Fibroblast of the aortic adventitia (primary cell): ENCODE measurements around the gene MYL11. TPM values are rescaled to one million over a fixed set of nuclear protein-coding genes. Genes with fewer than 3 reads are reported as not detected.

Source experiments
- DNase-seq: peaks from one replicate; pipeline ENCODE4 v3.0.0-alpha.2; 2010; ENCODE audit warnings: low read depth
- H3K4me3 ChIP-seq: 2 replicates; pipeline ENCODE4 v1.5.1; 2011; ENCODE audit warnings: low read depth, mild to moderate bottlenecking, control low read depth, low read length, moderate library complexity
- total RNA-seq: library from RNA; depleted of rRNA; stranded (reverse); fragments of >200 nt; gene quantifications from 2 replicates; pipeline ENCODE4 v1.2.3, GENCODE V29; 2012; ENCODE audit warnings: low replicate concordance
- TF ChIP-seq, protein P1 (sequence below): IDR thresholded peaks from 2 replicates; pipeline ENCODE4 v1.5.1; 2011; ENCODE audit warnings: mild to moderate bottlenecking, low read length, control low read depth, inconsistent platforms; ENCODE audit not compliant: insufficient read depth

The MYL11 gene
- total RNA-seq, 1 donor: not detected

DNA sequence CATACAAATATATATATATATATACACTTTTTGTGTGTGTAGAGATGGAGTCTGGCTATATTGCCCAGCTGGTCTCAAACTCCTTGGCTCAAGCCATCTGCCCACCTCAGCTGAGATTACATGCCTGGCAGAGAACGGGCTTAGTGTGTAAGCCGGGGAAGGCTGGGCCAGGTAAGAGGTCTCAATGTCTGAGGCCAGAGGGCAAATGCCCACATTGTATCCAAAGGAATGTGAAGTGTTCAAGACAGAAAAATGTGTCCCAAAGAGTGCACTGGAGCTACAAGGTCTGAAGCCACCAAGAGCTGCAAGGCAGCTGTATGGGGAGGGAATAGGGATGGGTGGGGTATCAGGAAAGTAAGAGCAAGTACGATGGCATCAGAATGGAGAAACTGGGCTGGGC lies 28.3 kb upstream of the MYL11 start:
- no peak overlapping the region for H3K4me3 ChIP-seq
- no peak for DNase-seq
- TF ChIP-seq, protein P1, sequence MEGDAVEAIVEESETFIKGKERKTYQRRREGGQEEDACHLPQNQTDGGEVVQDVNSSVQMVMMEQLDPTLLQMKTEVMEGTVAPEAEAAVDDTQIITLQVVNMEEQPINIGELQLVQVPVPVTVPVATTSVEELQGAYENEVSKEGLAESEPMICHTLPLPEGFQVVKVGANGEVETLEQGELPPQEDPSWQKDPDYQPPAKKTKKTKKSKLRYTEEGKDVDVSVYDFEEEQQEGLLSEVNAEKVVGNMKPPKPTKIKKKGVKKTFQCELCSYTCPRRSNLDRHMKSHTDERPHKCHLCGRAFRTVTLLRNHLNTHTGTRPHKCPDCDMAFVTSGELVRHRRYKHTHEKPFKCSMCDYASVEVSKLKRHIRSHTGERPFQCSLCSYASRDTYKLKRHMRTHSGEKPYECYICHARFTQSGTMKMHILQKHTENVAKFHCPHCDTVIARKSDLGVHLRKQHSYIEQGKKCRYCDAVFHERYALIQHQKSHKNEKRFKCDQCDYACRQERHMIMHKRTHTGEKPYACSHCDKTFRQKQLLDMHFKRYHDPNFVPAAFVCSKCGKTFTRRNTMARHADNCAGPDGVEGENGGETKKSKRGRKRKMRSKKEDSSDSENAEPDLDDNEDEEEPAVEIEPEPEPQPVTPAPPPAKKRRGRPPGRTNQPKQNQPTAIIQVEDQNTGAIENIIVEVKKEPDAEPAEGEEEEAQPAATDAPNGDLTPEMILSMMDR: no peak

DNA sequence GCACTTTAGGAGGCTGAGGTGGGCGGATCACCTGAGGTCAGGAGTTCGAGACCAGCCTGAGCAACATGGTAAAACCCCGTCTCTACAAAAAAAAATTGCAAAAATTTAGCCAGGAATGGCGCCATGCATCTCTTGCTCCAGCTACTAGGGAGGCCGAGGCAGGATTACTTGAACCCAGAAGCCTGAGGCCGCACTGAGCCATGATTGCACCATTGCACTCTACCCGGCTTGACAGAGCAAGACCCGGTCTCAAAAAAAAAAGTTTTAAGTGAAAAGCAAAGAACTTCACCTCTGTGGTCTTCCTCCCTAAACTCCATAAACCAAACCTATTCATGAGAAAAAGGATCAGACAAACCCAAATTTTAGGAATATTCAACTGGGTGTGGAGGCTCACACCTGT lies 26.5 kb upstream of the MYL11 start:
- TF ChIP-seq, protein P1: no peak
- no peak for DNase-seq

DNA sequence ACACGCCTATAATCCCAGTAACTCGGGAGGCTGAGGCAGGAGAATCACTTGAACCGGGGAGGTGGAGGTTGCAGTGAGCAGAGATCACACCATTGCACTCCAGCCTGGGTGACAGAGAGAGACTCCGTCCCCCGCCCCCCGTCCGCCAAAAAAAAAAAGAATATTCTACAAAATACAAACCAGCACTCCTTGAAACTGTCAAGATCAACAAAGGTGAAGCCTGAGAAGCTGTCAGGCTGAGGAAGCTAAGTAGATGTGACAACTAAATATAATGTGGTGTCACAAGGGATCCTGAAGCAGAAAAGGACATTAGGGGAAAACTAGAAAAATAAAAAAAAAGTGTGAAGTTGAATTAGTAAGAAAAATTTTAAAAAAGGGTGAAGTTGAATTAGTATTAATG lies 25.7 kb upstream of the MYL11 start:
- TF ChIP-seq, protein P1: no peak
- H3K4me3 ChIP-seq: no peak overlapping the region
- no peak for DNase-seq

More for the DNA sequence above, 26.5 kb upstream of the MYL11 start:
- no peak overlapping the region for H3K4me3 ChIP-seq

DNA sequence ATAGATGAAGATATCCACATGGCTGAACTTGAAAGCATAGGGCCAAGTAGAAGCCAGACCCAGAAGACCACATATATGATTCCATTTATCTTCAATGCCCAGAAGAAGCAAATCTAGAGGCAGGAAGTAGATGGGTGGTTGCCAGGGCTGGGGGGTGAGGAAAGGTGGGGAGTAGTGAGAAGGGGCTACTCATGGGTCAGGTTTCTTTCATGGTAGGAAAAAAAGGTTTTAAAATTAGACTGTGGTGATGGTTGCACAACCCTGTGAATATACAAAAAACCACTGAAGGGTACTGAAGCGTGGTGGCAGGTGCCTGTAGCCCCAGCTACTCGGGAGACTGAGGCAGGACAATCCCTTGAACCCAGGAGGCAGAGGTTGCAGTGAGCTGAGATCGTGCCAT lies 24.9 kb upstream of the MYL11 start:
- no peak overlapping the region for H3K4me3 ChIP-seq
- TF ChIP-seq, protein P1: no peak
- no peak for DNase-seq

DNA sequence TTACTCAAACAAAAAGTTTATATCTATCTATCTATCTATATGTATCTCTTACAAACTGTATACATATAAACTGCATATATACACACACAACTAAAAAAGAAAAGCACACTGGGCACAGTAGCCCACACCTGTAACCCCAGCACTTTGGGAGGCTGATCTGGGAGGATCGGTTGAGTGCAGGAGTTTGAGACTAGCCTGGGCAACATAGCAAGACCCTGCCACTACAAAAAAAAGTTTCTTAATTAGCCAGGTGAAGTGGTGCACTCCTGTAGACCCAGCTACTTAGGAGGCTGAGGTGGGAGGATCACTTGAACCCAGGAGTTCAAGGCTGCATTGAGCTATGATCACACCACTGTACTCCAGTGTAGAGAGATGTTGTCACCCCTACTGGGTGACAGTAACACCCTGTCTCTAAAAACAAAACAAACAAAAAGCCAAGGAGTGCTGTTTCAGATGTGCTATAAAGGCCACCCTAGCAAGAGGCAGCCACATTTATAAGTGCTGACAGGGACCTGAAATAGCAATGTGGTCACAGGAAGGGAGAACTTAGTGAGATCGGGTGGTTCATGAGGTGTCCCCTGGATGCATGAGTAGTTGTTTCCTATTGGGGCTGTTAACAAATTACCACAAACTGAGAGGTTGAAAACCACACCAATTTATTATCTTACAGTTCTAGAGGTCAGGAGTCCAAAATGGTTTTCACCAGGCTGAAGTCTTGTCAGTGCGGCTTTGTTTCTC lies 24.3 kb upstream of the MYL11 start:
- DNase-seq: no peak
- H3K4me3 ChIP-seq: no peak overlapping the region
- TF ChIP-seq, protein P1: no peak

DNA sequence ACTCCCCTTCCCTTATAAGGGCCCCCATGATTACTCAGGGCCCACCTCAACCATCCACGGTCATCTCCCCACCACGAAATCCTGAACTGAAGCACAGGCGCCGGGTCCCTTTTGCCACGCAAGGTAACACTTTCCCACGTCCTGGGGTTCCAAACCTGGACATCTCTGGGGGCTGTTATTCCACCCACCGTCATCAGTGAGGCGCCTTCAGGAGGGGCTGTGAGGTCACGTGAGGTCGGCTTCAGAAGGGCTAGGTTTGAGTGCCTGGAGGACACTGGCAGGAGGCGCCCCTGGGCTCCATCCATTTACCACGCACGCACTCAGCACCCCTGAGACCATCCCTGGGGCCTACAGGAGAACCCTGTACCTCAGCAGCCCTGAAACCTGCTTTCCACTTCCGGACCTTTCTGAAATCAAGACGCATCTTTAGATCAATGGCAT lies 23.6 kb upstream of the MYL11 start:
- TF ChIP-seq, protein P1: no peak
- DNase-seq: no peak
- H3K4me3 ChIP-seq: no peak overlapping the region
